Panc1 (cell line): ENCODE results near the gene FOCAD. TPM values are rescaled to one million over a fixed set of nuclear protein-coding genes. Genes with fewer than 3 reads are reported as not detected.

Experiments used
- ATAC-seq: fragments of 200-7000 bp; cut with Tn5 transposase; 2 replicates; pipeline ENCODE4 v1.9.1; 2020; ENCODE audit warnings: mild to moderate bottlenecking, moderate library complexity
- BruUV-seq: library from RNA; stranded (reverse); fragments of 400-500 nt; replicated peaks from 2 replicates; lab custom pipeline; 2021; lab: Mats Ljungman, UMichigan
- CTCF ChIA-PET: fragments of 300-600 bp; sonication (Branson Sonifier 250); formaldehyde crosslinking; loops from one replicate; lab custom pipeline; 2022; ENCODE audit warnings: antibody characterized with exemption; lab: Charles Lee
- POLR2A ChIA-PET: fragments of 300-600 bp; sonication (Branson Sonifier 250); formaldehyde crosslinking; loops from one replicate; lab custom pipeline; 2022; ENCODE audit warnings: antibody characterized with exemption; lab: Charles Lee
- DNase-seq: peaks from one replicate; pipeline ENCODE4 v3.0.0-alpha.2; 2010; ENCODE audit warnings: low read depth, low spot score
- H3K27ac ChIP-seq: 2 replicates; pipeline ENCODE4 v1.5.1; 2011; ENCODE audit warnings: mild to moderate bottlenecking, low read length, inconsistent platforms
- H3K27me3 ChIP-seq: fragments of 200-500 bp; sonication (Bioruptor generic); 2 replicates; pipeline ENCODE4 v1.6.0; 2014; ENCODE audit warnings: low read length, inconsistent platforms; ENCODE audit not compliant: control insufficient read depth, insufficient read depth
- H3K36me3 ChIP-seq: fragments of 200-500 bp; sonication (Bioruptor generic); 2 replicates; pipeline ENCODE4 v1.5.1; 2014; ENCODE audit warnings: inconsistent platforms, mild to moderate bottlenecking, low read length, moderate library complexity; ENCODE audit not compliant: control insufficient read depth, insufficient read depth
- H3K4me1 ChIP-seq: 2 replicates; pipeline ENCODE4 v1.5.1; 2011; ENCODE audit warnings: inconsistent platforms, mild to moderate bottlenecking, low read length, moderate library complexity; ENCODE audit not compliant: control insufficient read depth, insufficient read depth
- H3K4me3 ChIP-seq, 2 experiments: 2 replicates each; pipeline ENCODE4 v1.5.1; 2011 to 2012; ENCODE audit warnings: low read depth in 2 of 2, low read length in 2 of 2, mild to moderate bottlenecking in 2 of 2, inconsistent platforms in 1 of 2, moderate library complexity in 1 of 2
- H3K9me3 ChIP-seq: fragments of 200-500 bp; sonication (Bioruptor generic); 2 replicates; pipeline ENCODE4 v1.5.1; 2014; ENCODE audit warnings: low read depth, mild to moderate bottlenecking, inconsistent platforms, low read length, moderate library complexity; ENCODE audit not compliant: control insufficient read depth, insufficient read depth
- POLR2AphosphoS5 ChIP-seq: IDR thresholded peaks from 2 replicates; pipeline ENCODE4 v1.6.1; 2012; ENCODE audit warnings: mild to moderate bottlenecking, low read depth, low read length, moderate library complexity
- SIN3A ChIP-seq: IDR thresholded peaks from 2 replicates; pipeline ENCODE4 v1.6.1; 2012; ENCODE audit warnings: low read depth, mild to moderate bottlenecking, low read length, moderate library complexity, borderline replicate concordance; ENCODE audit not compliant: insufficient read depth
- TCF7L2 ChIP-seq: IDR thresholded peaks from 2 replicates; pipeline ENCODE4 v1.6.1; 2011; ENCODE audit warnings: mild to moderate bottlenecking, low read depth, low read length, inconsistent platforms
- in situ Hi-C: cut with HindIII; loops from 2 replicates; pipeline ENCODE4 v1.10.0; 2016; ENCODE audit warnings: low sequenced_read_pairs, low pct_unique_long_range_greater_than_20kb
- intact Hi-C: fragments of 100-400 bp; cut with micrococcal nuclease; formaldehyde crosslinking; loops from one replicate; pipeline ENCODE4 v1.10.0; 2022; ENCODE audit not compliant: unreplicated experiment
- total RNA-seq: library from RNA; stranded (reverse); gene quantifications from one replicate; pipeline ENCODE4 v1.2.1, GENCODE V29; 2021; ENCODE audit not compliant: unreplicated experiment
- TF ChIP-seq, protein P1 (sequence below): fragments of 450-650 bp; IDR thresholded peaks from 2 replicates; pipeline ENCODE4 v1.5.1; 2017; ENCODE audit warnings: mild to moderate bottlenecking
- TF ChIP-seq, protein P2 (sequence below), 2 experiments: IDR thresholded peaks; 2 replicates each; pipeline ENCODE4 v1.6.1; 2011 to 2012; ENCODE audit warnings: low read depth in 2 of 2, control low read depth in 1 of 2, low read length in 1 of 2, mild to moderate bottlenecking in 1 of 2, moderate library complexity in 1 of 2; ENCODE audit not compliant: insufficient read depth in 1 of 2

Gene FOCAD
- total RNA-seq, 1 experiment from 2014 or later: 9.8 TPM

DNA sequence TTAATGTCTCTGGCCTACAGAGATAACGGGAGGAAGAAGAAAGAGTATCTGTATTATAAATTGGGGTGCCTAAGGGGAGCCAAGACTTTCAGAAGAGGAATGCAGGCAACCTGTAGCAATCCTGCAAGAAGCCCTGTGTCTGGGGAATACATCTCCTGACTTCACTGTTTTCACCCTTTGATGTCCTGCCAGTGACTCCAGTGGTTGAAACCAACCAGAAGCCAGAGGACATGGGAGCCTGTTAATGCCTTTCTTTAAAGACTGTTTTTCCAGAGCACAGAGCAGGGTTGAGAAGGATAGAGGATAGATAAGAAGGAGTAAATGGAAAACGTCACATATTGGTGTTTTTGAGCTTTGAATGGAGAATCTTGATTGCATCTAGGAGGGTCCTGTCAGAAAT lies 196.2 kb downstream of the FOCAD start:
- no peaks in the 10 kb centered on the region for H3K9me3 ChIP-seq
- no peak overlapping the region for H3K4me3 ChIP-seq
- no TSS peak for BruUV-seq
- DNase-seq (no peak), ATAC-seq (no peak)
- CTCF ChIA-PET: no interaction called here
- no peak overlapping the region for H3K27ac ChIP-seq
- no peaks in the 10 kb centered on the region for H3K36me3 ChIP-seq
- TF ChIP-seq, protein P1, sequence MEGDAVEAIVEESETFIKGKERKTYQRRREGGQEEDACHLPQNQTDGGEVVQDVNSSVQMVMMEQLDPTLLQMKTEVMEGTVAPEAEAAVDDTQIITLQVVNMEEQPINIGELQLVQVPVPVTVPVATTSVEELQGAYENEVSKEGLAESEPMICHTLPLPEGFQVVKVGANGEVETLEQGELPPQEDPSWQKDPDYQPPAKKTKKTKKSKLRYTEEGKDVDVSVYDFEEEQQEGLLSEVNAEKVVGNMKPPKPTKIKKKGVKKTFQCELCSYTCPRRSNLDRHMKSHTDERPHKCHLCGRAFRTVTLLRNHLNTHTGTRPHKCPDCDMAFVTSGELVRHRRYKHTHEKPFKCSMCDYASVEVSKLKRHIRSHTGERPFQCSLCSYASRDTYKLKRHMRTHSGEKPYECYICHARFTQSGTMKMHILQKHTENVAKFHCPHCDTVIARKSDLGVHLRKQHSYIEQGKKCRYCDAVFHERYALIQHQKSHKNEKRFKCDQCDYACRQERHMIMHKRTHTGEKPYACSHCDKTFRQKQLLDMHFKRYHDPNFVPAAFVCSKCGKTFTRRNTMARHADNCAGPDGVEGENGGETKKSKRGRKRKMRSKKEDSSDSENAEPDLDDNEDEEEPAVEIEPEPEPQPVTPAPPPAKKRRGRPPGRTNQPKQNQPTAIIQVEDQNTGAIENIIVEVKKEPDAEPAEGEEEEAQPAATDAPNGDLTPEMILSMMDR: no peak
- TF ChIP-seq, protein P2, sequence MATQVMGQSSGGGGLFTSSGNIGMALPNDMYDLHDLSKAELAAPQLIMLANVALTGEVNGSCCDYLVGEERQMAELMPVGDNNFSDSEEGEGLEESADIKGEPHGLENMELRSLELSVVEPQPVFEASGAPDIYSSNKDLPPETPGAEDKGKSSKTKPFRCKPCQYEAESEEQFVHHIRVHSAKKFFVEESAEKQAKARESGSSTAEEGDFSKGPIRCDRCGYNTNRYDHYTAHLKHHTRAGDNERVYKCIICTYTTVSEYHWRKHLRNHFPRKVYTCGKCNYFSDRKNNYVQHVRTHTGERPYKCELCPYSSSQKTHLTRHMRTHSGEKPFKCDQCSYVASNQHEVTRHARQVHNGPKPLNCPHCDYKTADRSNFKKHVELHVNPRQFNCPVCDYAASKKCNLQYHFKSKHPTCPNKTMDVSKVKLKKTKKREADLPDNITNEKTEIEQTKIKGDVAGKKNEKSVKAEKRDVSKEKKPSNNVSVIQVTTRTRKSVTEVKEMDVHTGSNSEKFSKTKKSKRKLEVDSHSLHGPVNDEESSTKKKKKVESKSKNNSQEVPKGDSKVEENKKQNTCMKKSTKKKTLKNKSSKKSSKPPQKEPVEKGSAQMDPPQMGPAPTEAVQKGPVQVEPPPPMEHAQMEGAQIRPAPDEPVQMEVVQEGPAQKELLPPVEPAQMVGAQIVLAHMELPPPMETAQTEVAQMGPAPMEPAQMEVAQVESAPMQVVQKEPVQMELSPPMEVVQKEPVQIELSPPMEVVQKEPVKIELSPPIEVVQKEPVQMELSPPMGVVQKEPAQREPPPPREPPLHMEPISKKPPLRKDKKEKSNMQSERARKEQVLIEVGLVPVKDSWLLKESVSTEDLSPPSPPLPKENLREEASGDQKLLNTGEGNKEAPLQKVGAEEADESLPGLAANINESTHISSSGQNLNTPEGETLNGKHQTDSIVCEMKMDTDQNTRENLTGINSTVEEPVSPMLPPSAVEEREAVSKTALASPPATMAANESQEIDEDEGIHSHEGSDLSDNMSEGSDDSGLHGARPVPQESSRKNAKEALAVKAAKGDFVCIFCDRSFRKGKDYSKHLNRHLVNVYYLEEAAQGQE (IDR thresholded peaks at IDR 0.05; ENCODE audit: insufficient read depth in 1 of 2, low read depth in 2 of 2, low read length in 1 of 2): no peak
- TF ChIP-seq POLR2AphosphoS5: no peak
- no peak for TF ChIP-seq TCF7L2
- no peak for TF ChIP-seq SIN3A
- in situ Hi-C loops: no loop called here
- H3K27me3 ChIP-seq: no peaks in the 10 kb centered on the region
- POLR2A ChIA-PET: no interaction called here
- intact Hi-C loops: no loop called here
- no peaks in the 10 kb centered on the region for H3K4me1 ChIP-seq

DNA sequence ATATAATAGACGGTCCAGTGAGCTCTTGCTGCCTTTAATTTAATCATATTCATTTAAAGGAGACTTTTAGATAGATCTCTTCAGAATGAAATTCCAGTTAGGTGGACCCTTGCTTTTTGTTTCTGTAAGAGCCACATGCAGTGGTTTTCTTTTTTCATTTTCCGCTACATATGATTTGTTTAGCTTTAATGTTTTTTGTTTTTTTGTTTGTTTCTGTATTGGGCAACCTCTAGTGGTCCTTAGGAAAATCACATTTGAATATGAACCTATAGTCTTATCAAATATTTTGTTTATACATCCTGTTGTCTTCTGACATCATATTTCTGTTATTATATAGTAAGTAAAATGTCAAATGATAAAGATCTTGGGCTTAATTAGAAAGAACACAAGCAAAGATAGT lies 196.6 kb downstream of the FOCAD start:
- Histone ChIP-seq H3K27me3 (no peaks in the 10 kb centered on the region), H3K36me3 (no peaks in the 10 kb centered on the region), H3K27ac (no peak overlapping the region), H3K9me3 (no peaks in the 10 kb centered on the region), H3K4me1 (no peaks in the 10 kb centered on the region), H3K4me3 (no peak overlapping the region)
- intact Hi-C loops: no loop called here
- in situ Hi-C loops: no loop called here
- TF ChIP-seq SIN3A: no peak
- TF ChIP-seq, protein P1: no peak
- TF ChIP-seq, protein P2 (IDR thresholded peaks at IDR 0.05; ENCODE audit: insufficient read depth in 1 of 2, low read depth in 2 of 2, low read length in 1 of 2): no peak
- no peak for TF ChIP-seq TCF7L2
- no peak for TF ChIP-seq POLR2AphosphoS5
- ChIA-PET POLR2A (no interaction called here), CTCF (no interaction called here)
- DNase-seq (no peak), ATAC-seq (no peak)
- no TSS peak for BruUV-seq
